Adrenal gland (tissue), 19 donors: ENCODE measurements around the gene GNPDA1. TPM values are rescaled to one million over a fixed set of nuclear protein-coding genes. Genes with fewer than 3 reads are reported as not detected.

Experiments used
- DNase-seq, 7 donors: peaks; one replicate each; pipeline ENCODE4 v3.0.0-alpha.2; 2019 to 2020
- H3K27ac ChIP-seq, 5 donors: fragments of 200-600 bp; sonication (generic) in 4 of 5; 1 replicate in 3 of 5; 2 replicates in 2 of 5; pipeline versions ENCODE4 v1.5.1 to v1.8.0; 2016 to 2020; ENCODE audit warnings: mild to moderate bottlenecking in 1 of 5
- H3K27me3 ChIP-seq: fragments of 200-600 bp; 2 replicates; pipeline ENCODE4 v1.8.0; 2021
- H3K36me3 ChIP-seq, 2 donors: fragments of 200-600 bp; replicated peaks in 1 of 2; 1 replicate in 1 of 2; 2 replicates in 1 of 2; pipeline versions ENCODE4 v1.5.1 to v1.8.0; 2018 to 2022
- H3K4me1 ChIP-seq, 2 donors: fragments of 200-600 bp; replicated peaks in 1 of 2; 1 replicate in 1 of 2; 2 replicates in 1 of 2; pipeline versions ENCODE4 v1.5.1 to v1.8.0; 2018 to 2021
- H3K4me3 ChIP-seq, 4 donors: fragments of 200-600 bp; sonication (generic) in 3 of 4; one replicate each; pipeline ENCODE4 v1.5.1; 2016 to 2018
- H3K9me3 ChIP-seq, 3 donors: fragments of 200-600 bp; sonication (generic) in 1 of 3; replicated peaks in 1 of 3; 1 replicate in 2 of 3; 2 replicates in 1 of 3; pipeline versions ENCODE4 v1.5.1 to v1.8.0; 2016 to 2021
- POLR2A ChIP-seq, 2 donors: fragments of 450-650 bp; IDR thresholded peaks; one replicate each; pipeline ENCODE4 v1.6.1; 2017; ENCODE audit warnings: antibody characterized with exemption in 2 of 2, mild to moderate bottlenecking in 2 of 2, moderate library complexity in 1 of 2
- WGBS, 4 donors: extraction: QIAGEN DNeasy Blood & Tissue Kit in 2 of 4; methylation state at CpG; one replicate each; pipeline versions ENCODE4 v1.1.5 to v1.1.7; 2013 to 2017; 5-methylcytosine and 5-hydroxymethylcytosine counted together
- intact Hi-C, 2 donors: fragments of 100-400 bp; cut with DNase I; formaldehyde crosslinking; loops; one replicate each; pipeline versions ENCODE4 v1.14.1 to v1.15.0; 2022 to 2023
- long read RNA-seq, 10 donors: library from polyadenylated mRNA in 3 of 10; unstranded in 2 of 10; stranded (forward) in 1 of 10; transcript quantifications; one replicate each; pipeline ENCODE4 v2.0.0 and lab custom pipeline, GENCODE V29; 2021 to 2026
- polyA plus RNA-seq, 3 donors: library from polyadenylated mRNA; stranded (reverse); fragments of 200-250 nt in 2 of 3; fragments of 350-450 nt in 1 of 3; fragmentation: Illumina TruSeq in 1 of 3; extraction: RNeasy Lipid Tissue Mini Kit (QIAGEN cat#74804) in 1 of 3; gene quantifications; one replicate each; pipeline ENCODE4 v1.2.3, GENCODE V29; 2013 to 2014
- total RNA-seq, 9 donors: library from RNA; depleted of rRNA in 4 of 9; stranded (reverse); fragments of >200 nt in 4 of 9; fragments of 120-200 nt in 1 of 9; fragmentation: NEBNext Ultra II Directional in 1 of 9; extraction: Animal tissue kit (Norgen Biotek cat#: 25700) in 1 of 9; gene quantifications; one replicate each; pipeline versions ENCODE4 v1.1.0 to v1.2.4, GENCODE V29; 2013 to 2023
- TF ChIP-seq, protein P1 (sequence below), 6 experiments: fragments of 450-650 bp in 4 of 6; fragments of 200-600 bp in 2 of 6; sonication (generic) in 1 of 6; IDR thresholded peaks; 1 replicate in 5 of 6; 2 replicates in 1 of 6; pipeline versions ENCODE4 v1.5.1 to v1.8.0; 2016 to 2021; ENCODE audit warnings: antibody characterized with exemption in 6 of 6, mild to moderate bottlenecking in 2 of 6, moderate library complexity in 1 of 6
- donor health status: healthy with polysubstance abuse.
- donor health status: Bipolar disorder and iron deficiency.
- donor health status: DM: yes; HTN: yes; CAD: no.
- donor health status: DM: no; HTN: no; CAD: no.
- donor health status: DM: no; HTN: no; CAD: no.
- donor health status: DM: yes; HTN: yes; CAD: no.

The GNPDA1 gene
- 10 to 100 TPM; 23.3 to 92.5 (median 61.4) TPM for total RNA-seq
- 10 to 100 TPM; 28.5 to 92.8 (median 40.5) TPM for polyA plus RNA-seq
- long read RNA-seq, donor 1, transcript GNPDA1-210 (6 exons, 2,980 nt), result minor isoform, 10 of 36 reads
- long read RNA-seq, donor 1, transcript GNPDA1-201 (7 exons, 2,273 nt), result major isoform, 24 of 36 reads
- long read RNA-seq, donor 1, partial matches to known transcripts, result 0 of 36 reads
- long read RNA-seq, donor 1, other reads (novel, unspliced or antisense), result 0 of 36 reads
- long read RNA-seq, donor 2, transcript GNPDA1-201 (7 exons, 2,273 nt), result major isoform, 16 of 25 reads
- long read RNA-seq, donor 2, transcript GNPDA1-210 (6 exons, 2,980 nt), result minor isoform, 6 of 25 reads
- long read RNA-seq, donor 2, partial matches to known transcripts, result 0 of 25 reads
- long read RNA-seq, donor 2, other reads (novel, unspliced or antisense), result 0 of 25 reads
- long read RNA-seq, donor 3, transcript GNPDA1-210 (6 exons, 2,980 nt), result minor isoform, 6 of 28 reads
- long read RNA-seq, donor 3, transcript GNPDA1-201 (7 exons, 2,273 nt), result major isoform, 18 of 28 reads
- long read RNA-seq, donor 3, partial matches to known transcripts, result 0 of 28 reads
- long read RNA-seq, donor 3, other reads (novel, unspliced or antisense), result 0 of 28 reads
- long read RNA-seq, donor 4, transcript GNPDA1-210 (6 exons, 2,980 nt), result minor isoform, 8 of 66 reads
- long read RNA-seq, donor 4, transcript GNPDA1-201 (7 exons, 2,273 nt), result major isoform, 40 of 66 reads
- long read RNA-seq, donor 4, transcript GNPDA1-202 (8 exons, 2,319 nt), result minor isoform, 10 of 66 reads
- long read RNA-seq, donor 4, partial matches to known transcripts, result 1 of 66 reads
- long read RNA-seq, donor 4, other reads (novel, unspliced or antisense), result 6 of 66 reads
- long read RNA-seq, donor 5, transcript GNPDA1-210 (6 exons, 2,980 nt), result minor isoform, 7 of 153 reads
- long read RNA-seq, donor 5, transcript GNPDA1-201 (7 exons, 2,273 nt), result major isoform, 113 of 153 reads
- long read RNA-seq, donor 5, transcript GNPDA1-202 (8 exons, 2,319 nt), result minor isoform, 18 of 153 reads
- long read RNA-seq, donor 5, partial matches to known transcripts, result 3 of 153 reads
- long read RNA-seq, donor 5, other reads (novel, unspliced or antisense), result 12 of 153 reads
- long read RNA-seq, donor 6, transcript GNPDA1-210 (6 exons, 2,980 nt), result minor isoform, 9 of 37 reads
- long read RNA-seq, donor 6, transcript GNPDA1-201 (7 exons, 2,273 nt), result major isoform, 23 of 37 reads
- long read RNA-seq, donor 6, partial matches to known transcripts, result 2 of 37 reads
- long read RNA-seq, donor 6, other reads (novel, unspliced or antisense), result 2 of 37 reads
- long read RNA-seq, donor 7, transcript GNPDA1-201 (7 exons, 2,273 nt), result major isoform, 10 of 20 reads
- long read RNA-seq, donor 7, transcript GNPDA1-210 (6 exons, 2,980 nt), result minor isoform, 8 of 20 reads
- long read RNA-seq, donor 7, partial matches to known transcripts, result 0 of 20 reads
- long read RNA-seq, donor 7, other reads (novel, unspliced or antisense), result 0 of 20 reads
- long read RNA-seq, donor 8, transcript GNPDA1-201 (7 exons, 2,273 nt), result major isoform, 23 of 31 reads
- long read RNA-seq, donor 8, transcript GNPDA1-210 (6 exons, 2,980 nt), result minor isoform, 8 of 31 reads
- long read RNA-seq, donor 8, partial matches to known transcripts, result 0 of 31 reads
- long read RNA-seq, donor 8, other reads (novel, unspliced or antisense), result 0 of 31 reads
- long read RNA-seq, donor 9, transcript GNPDA1-201 (7 exons, 2,273 nt), result major isoform, 19 of 26 reads
- long read RNA-seq, donor 9, transcript GNPDA1-210 (6 exons, 2,980 nt), result minor isoform, 6 of 26 reads
- long read RNA-seq, donor 9, partial matches to known transcripts, result 0 of 26 reads
- long read RNA-seq, donor 9, other reads (novel, unspliced or antisense), result 0 of 26 reads
- long read RNA-seq, donor 10, transcript GNPDA1-201 (7 exons, 2,273 nt), result major isoform, 8 of 18 reads
- long read RNA-seq, donor 10, partial matches to known transcripts, result 6 of 18 reads
- long read RNA-seq, donor 10, other reads (novel, unspliced or antisense), result 0 of 18 reads

DNA sequence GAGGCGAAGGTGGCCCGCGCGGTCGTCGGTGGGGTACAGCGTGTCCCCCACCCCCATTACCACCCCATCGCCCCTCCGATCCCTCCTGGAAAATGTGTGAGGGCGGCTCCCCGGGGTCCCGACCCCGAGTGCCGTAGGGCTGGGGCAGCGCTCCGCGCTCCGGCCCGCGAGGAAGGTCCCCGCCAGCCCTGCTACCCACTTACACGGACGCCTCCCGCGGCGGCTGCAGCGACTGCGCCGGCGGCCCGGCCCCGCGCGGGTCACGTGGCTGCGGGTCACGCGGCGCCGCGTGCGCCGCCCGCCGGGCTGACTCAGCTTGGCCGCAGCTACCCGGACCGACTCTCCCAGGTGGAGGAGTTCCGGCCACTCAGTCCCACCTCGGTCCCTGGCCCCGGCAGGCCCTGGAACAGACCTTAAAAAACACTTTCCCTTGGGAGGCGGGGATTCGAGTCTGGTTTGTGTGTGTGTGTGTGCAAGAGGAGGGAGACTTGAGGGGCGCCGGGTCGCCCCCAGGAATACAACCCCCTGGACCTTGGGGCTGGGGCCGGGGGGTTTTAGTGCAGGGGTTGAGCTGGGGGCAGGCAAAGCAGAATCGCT lies at the start of gene GNPDA1:
GNPDA1 (minus strand) TSS at position 236 of the 597 bp plus-strand sequence. CDS start 992 bp downstream, outside the sequence.
- intact Hi-C loops, result no loop called here
- peak within 1 kb of the TSS; percentile 78 to 96 (median 93) for H3K27ac ChIP-seq
- peak within 1 kb of the TSS; percentile 28 to 90 (median 80) for H3K4me3 ChIP-seq
- H3K9me3 ChIP-seq, result no peaks in the 10 kb centered on the region
- H3K36me3 ChIP-seq, result no peaks in the 10 kb centered on the region
- TF ChIP-seq, protein P1, sequence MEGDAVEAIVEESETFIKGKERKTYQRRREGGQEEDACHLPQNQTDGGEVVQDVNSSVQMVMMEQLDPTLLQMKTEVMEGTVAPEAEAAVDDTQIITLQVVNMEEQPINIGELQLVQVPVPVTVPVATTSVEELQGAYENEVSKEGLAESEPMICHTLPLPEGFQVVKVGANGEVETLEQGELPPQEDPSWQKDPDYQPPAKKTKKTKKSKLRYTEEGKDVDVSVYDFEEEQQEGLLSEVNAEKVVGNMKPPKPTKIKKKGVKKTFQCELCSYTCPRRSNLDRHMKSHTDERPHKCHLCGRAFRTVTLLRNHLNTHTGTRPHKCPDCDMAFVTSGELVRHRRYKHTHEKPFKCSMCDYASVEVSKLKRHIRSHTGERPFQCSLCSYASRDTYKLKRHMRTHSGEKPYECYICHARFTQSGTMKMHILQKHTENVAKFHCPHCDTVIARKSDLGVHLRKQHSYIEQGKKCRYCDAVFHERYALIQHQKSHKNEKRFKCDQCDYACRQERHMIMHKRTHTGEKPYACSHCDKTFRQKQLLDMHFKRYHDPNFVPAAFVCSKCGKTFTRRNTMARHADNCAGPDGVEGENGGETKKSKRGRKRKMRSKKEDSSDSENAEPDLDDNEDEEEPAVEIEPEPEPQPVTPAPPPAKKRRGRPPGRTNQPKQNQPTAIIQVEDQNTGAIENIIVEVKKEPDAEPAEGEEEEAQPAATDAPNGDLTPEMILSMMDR (IDR thresholded peaks at IDR 0.05), result peak in 3 of 6 experiments; percentile 18 to 52 (median 29)
- TF ChIP-seq POLR2A (IDR thresholded peaks at IDR 0.05), result peak; percentile 66 to 96
- no peaks in the 10 kb centered on the region for H3K27me3 ChIP-seq
- WGBS, 4 donors, result 1 to 7% (median 2%) methylated on average over 13 to 58 of the region's 58 CpGs
- peak; percentile 86 to 91 (median 87) for DNase-seq
- peaks cover 19 to 20% of the 10 kb centered on the region in 2 donors for H3K4me1 ChIP-seq

GRCh38 chr5:142059304-142059940 lies 46.6 kb upstream of the GNPDA1 start:
- 64 to 84% (median 73%) methylated on average over 1 of the region's 1 CpG for WGBS, 4 donors
- intact Hi-C loops, result no loop called here
- no peaks in the 10 kb centered on the region for H3K27me3 ChIP-seq
- DNase-seq, result peak in 6 of 7 donors; percentile 63 to 81 (median 72)
- H3K4me1 ChIP-seq, result peaks cover 6 to 24% of the 10 kb centered on the region in 2 donors
- H3K4me3 ChIP-seq, result no peak overlapping the region
- no peaks in the 10 kb centered on the region for H3K36me3 ChIP-seq
- TF ChIP-seq POLR2A (IDR thresholded peaks at IDR 0.05), result no peak
- TF ChIP-seq, protein P1 (IDR thresholded peaks at IDR 0.05), result peak in 5 of 6 experiments; percentile 25 to 49 (median 39)
- H3K27ac ChIP-seq, result no peak overlapping the region
- no peaks in the 10 kb centered on the region for H3K9me3 ChIP-seq

GRCh38 chr5:142057697-142058056 lies 44.9 kb upstream of the GNPDA1 start:
- no peaks in the 10 kb centered on the region for H3K36me3 ChIP-seq
- no peak for TF ChIP-seq POLR2A (IDR thresholded peaks at IDR 0.05)
- TF ChIP-seq, protein P1 (IDR thresholded peaks at IDR 0.05), result no peak
- peaks cover 0 to 20% of the 10 kb centered on the region in 2 donors for H3K4me1 ChIP-seq
- H3K27ac ChIP-seq, result no peak overlapping the region
- no peak for DNase-seq
- no peaks in the 10 kb centered on the region for H3K27me3 ChIP-seq
- intact Hi-C loops, result no loop called here
- no peak overlapping the region for H3K4me3 ChIP-seq
- H3K9me3 ChIP-seq, result no peaks in the 10 kb centered on the region
